Chondrocyte (in vitro differentiated cells): Measurements from ENCODE around the gene ECSCR. TPM values are rescaled to one million over a fixed set of nuclear protein-coding genes. Genes with fewer than 3 reads are reported as not detected.
"Not testable (repeated sequence)": the region's sequence is repeated elsewhere in the genome, so short reads cannot be mapped to it uniquely, and the experiment has no call there.

ENCODE experiments used
- DNase-seq: peaks from one replicate; pipeline ENCODE4 v3.0.0; 2021; ENCODE audit warnings: mixed read lengths, low spot score
- H3K27ac Mint-ChIP-seq: one replicate; pipeline ENCODE4 v1.8.0; 2021; ENCODE audit warnings: mild to moderate bottlenecking, moderate library complexity, mixed read lengths; ENCODE audit not compliant: unreplicated experiment
- H3K27me3 Mint-ChIP-seq: 2 replicates; pipeline ENCODE4 v1.8.0; 2021; ENCODE audit warnings: low read depth, mixed read lengths
- H3K36me3 Mint-ChIP-seq: 2 replicates; pipeline ENCODE4 v1.8.0; 2021; ENCODE audit warnings: low read depth, mixed read lengths
- H3K4me1 Mint-ChIP-seq: 2 replicates; pipeline ENCODE4 v1.8.0; 2021; ENCODE audit warnings: low read depth, mild to moderate bottlenecking, mixed read lengths
- H3K4me3 Mint-ChIP-seq: one replicate; pipeline ENCODE4 v1.8.0; 2021; ENCODE audit warnings: mild to moderate bottlenecking, moderate library complexity, mixed read lengths; ENCODE audit not compliant: unreplicated experiment
- H3K9me3 Mint-ChIP-seq: 2 replicates; pipeline ENCODE4 v1.8.0; 2021; ENCODE audit warnings: low read depth, mixed read lengths
- total RNA-seq: library from RNA; stranded (reverse); gene quantifications from 3 replicates; pipeline ENCODE4 v1.2.1, GENCODE V29; 2021
- TF ChIP-seq, protein P1 (sequence below): fragments of 200-600 bp; sonication (generic); IDR thresholded peaks from 2 replicates; pipeline ENCODE4 v1.5.0; 2021; ENCODE audit warnings: antibody characterized with exemption, mild to moderate bottlenecking, moderate library complexity

The ECSCR gene
- total RNA-seq, 1 donor from 2014 or later, result 0.62 TPM

DNA sequence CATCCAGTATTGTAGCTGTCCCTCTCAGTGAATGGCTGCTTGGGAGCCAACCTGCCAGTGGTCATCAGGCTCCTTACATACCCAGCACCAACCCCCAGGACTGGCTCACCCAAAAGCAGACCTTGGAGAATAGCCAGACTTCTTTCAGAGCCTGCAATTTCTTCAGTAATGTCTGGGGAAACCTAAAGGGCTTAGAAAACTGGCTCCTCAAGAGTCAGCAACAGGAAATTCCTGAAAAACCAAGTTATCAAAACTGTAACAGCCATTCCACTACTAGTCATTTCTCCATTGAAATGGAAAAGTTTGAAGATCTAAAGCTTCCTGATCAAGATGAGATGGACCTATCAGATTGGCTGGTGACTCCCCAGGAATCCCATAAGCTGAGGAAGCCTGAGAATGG is 32.3 kb upstream of the ECSCR start:
- peak overlapping the region; percentile 45 for H3K27ac Mint-ChIP-seq
- H3K36me3 Mint-ChIP-seq, result no peaks in the 10 kb centered on the region

DNA sequence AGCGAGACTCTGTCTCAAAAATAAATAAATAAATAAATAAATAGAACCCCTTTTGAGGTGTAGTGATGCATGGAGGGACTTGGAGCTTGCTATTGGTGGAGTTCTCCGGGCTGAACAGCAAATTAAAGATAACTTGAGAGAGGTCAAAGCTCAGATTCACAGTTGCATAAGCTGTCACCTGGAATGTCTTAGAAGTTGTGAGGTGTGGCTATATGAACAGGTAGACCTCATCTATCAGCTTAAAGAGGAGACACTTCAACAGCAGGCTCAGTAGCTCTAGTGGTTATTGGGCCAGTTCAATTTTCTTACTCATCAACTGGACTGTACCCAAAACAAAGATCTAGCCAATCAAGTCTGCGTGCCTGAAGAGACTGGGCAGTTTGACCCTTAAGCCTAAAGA is 31.7 kb upstream of the ECSCR start:
- no peak overlapping the region for H3K27ac Mint-ChIP-seq
- no peaks in the 10 kb centered on the region for H3K9me3 Mint-ChIP-seq
- no peak overlapping the region for H3K4me3 Mint-ChIP-seq
- TF ChIP-seq, protein P1, sequence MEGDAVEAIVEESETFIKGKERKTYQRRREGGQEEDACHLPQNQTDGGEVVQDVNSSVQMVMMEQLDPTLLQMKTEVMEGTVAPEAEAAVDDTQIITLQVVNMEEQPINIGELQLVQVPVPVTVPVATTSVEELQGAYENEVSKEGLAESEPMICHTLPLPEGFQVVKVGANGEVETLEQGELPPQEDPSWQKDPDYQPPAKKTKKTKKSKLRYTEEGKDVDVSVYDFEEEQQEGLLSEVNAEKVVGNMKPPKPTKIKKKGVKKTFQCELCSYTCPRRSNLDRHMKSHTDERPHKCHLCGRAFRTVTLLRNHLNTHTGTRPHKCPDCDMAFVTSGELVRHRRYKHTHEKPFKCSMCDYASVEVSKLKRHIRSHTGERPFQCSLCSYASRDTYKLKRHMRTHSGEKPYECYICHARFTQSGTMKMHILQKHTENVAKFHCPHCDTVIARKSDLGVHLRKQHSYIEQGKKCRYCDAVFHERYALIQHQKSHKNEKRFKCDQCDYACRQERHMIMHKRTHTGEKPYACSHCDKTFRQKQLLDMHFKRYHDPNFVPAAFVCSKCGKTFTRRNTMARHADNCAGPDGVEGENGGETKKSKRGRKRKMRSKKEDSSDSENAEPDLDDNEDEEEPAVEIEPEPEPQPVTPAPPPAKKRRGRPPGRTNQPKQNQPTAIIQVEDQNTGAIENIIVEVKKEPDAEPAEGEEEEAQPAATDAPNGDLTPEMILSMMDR, result no peak
- H3K36me3 Mint-ChIP-seq, result no peaks in the 10 kb centered on the region
- DNase-seq, result no peak
- H3K27me3 Mint-ChIP-seq, result no peaks in the 10 kb centered on the region
- H3K4me1 Mint-ChIP-seq, result peaks cover 24% of the 10 kb centered on the region

More for the DNA sequence above, 32.3 kb upstream of the ECSCR start:
- Mint-ChIP-seq H3K4me3 (no peak overlapping the region), H3K4me1 (peaks cover 24% of the 10 kb centered on the region), H3K27me3 (no peaks in the 10 kb centered on the region), H3K9me3 (no peaks in the 10 kb centered on the region)
- TF ChIP-seq, protein P1, result no peak
- DNase-seq, result no peak

DNA sequence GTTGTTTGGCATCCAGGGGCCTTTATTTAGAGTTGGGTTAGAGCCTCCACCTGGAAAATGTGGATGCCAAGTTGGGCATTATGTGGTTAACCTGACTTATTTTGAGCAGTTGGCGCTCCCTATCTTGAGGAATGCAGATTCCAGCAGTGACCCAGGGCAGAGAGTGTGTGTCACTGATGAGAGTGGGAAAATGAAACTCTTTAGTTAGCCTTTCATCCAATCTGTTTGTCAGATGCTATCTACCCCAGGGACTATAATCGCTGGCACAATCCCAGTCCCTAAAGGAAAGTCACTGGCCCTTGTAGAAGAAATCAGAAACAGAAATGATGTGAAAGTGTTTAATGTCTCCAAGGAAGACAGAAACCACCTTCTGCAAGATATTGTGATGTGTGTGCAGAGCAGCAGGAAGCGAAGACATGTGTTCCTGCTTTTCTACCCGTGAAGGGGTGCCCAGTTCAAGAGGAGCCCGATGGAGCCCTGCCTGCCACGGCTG is 30.2 kb upstream of the ECSCR start:
- Mint-ChIP-seq H3K36me3 (no peaks in the 10 kb centered on the region), H3K27me3 (no peaks in the 10 kb centered on the region), H3K27ac (peak overlapping the region; percentile 3), H3K4me1 (peaks cover 24% of the 10 kb centered on the region), H3K4me3 (no peak overlapping the region), H3K9me3 (no peaks in the 10 kb centered on the region)
- TF ChIP-seq, protein P1, result peak; percentile 19
- DNase-seq, result no peak

GRCh38 chr5:139488260-139488659 is 25.7 kb upstream of the ECSCR start:
- Mint-ChIP-seq H3K9me3 (no peaks in the 10 kb centered on the region), H3K27me3 (no peaks in the 10 kb centered on the region), H3K4me1 (peaks cover 19% of the 10 kb centered on the region), H3K27ac (no peak overlapping the region), H3K4me3 (no peak overlapping the region), H3K36me3 (no peaks in the 10 kb centered on the region)
- TF ChIP-seq, protein P1, result no peak
- DNase-seq, result peak; percentile 28

GRCh38 chr5:139486201-139486600 is 23.7 kb upstream of the ECSCR start:
- no peaks in the 10 kb centered on the region for H3K27me3 Mint-ChIP-seq
- TF ChIP-seq, protein P1, result no peak
- H3K27ac Mint-ChIP-seq, result no peak overlapping the region

GRCh38 chr5:139482890-139483208 is 20.3 kb upstream of the ECSCR start:
- not testable (repeated sequence) for H3K9me3 Mint-ChIP-seq, H3K36me3 Mint-ChIP-seq, H3K27me3 Mint-ChIP-seq, DNase-seq
- H3K27ac Mint-ChIP-seq, result peak overlapping the region; percentile 100
- peak overlapping the region; percentile 84 for H3K4me3 Mint-ChIP-seq
- H3K4me1 Mint-ChIP-seq, result peaks cover 34% of the 10 kb centered on the region

More at GRCh38 chr5:139486201-139486600, 23.7 kb upstream of the ECSCR start:
- no peaks in the 10 kb centered on the region for H3K36me3 Mint-ChIP-seq
- H3K4me1 Mint-ChIP-seq, result peaks cover 27% of the 10 kb centered on the region
- H3K9me3 Mint-ChIP-seq, result no peaks in the 10 kb centered on the region
- H3K4me3 Mint-ChIP-seq, result no peak overlapping the region
- peak; percentile 63 for DNase-seq
